ENCODE data around the gene MTG1. TPM values are rescaled to one million over a fixed set of nuclear protein-coding genes. Genes with fewer than 3 reads are reported as not detected.

Gene MTG1
- total and polyA plus RNA-seq, 3 donors from 2014 or later, result 72.9 to 84.8 (median 76.1) TPM

DNA sequence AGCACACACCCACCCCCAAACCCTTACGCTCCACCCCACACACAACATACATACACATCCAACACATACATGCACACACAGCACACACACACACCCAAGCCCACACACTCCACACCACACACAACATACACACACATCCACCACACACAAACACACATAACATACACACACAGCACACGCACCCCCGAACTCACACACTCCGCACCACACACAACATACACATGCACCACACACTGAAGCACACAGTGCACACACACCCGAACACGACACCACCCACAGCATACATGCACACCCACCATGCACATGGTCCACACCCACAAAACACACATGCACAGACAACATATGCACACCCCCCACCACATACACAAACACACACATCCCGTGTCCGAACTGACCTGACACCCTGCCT is 44.8 kb upstream of the MTG1 start:
- no peak for TF ChIP-seq POLR2A (IDR thresholded peaks at IDR 0.05)
- TF ChIP-seq CTCF (IDR thresholded peaks at IDR 0.05), result no peak
- no peak for DNase-seq
- Histone ChIP-seq H3K27me3 (no peaks in the 10 kb centered on the region), H3K4me3 (no peak overlapping the region), H3K4me1 (no peaks in the 10 kb centered on the region), H3K27ac (no peak overlapping the region), H3K36me3 (ENCODE audit: low read depth, missing control alignments) (no peaks in the 10 kb centered on the region), H3K9me3 (no peaks in the 10 kb centered on the region)
- 86 to 93% methylated on average over 8 of the region's 8 CpGs for WGBS, 2 donors
- intact Hi-C loops (cut with DNase I; ENCODE audit: low total_unique reads), result no loop called here

- no peaks in the 10 kb centered on the region for H3K9me3 ChIP-seq
- no peak overlapping the region for H3K27ac ChIP-seq
- intact Hi-C loops (cut with DNase I; ENCODE audit: low total_unique reads), result no loop called here
- H3K4me1 ChIP-seq, result no peaks in the 10 kb centered on the region
- H3K4me3 ChIP-seq, result no peak overlapping the region
- 86 to 92% methylated on average over 6 to 9 of the region's 9 CpGs for WGBS, 2 donors
- H3K27me3 ChIP-seq, result no peaks in the 10 kb centered on the region
- DNase-seq, result no peak
- TF ChIP-seq CTCF (IDR thresholded peaks at IDR 0.05), result no peak
- no peak for TF ChIP-seq POLR2A (IDR thresholded peaks at IDR 0.05)
- H3K36me3 ChIP-seq (ENCODE audit: low read depth, missing control alignments), result no peaks in the 10 kb centered on the region
Observed at GRCh38 chr10:133349577-133350011, 44.4 kb upstream of the MTG1 start.

- Histone ChIP-seq H3K36me3 (ENCODE audit: low read depth, missing control alignments) (no peaks in the 10 kb centered on the region), H3K27me3 (no peaks in the 10 kb centered on the region), H3K4me1 (no peaks in the 10 kb centered on the region), H3K27ac (no peak overlapping the region), H3K4me3 (no peak overlapping the region), H3K9me3 (no peaks in the 10 kb centered on the region)
- WGBS, 2 donors, result 70 to 72% methylated on average over 2 to 12 of the region's 12 CpGs
- DNase-seq, result no peak
- intact Hi-C loops (cut with DNase I; ENCODE audit: low total_unique reads), result no loop called here
- TF ChIP-seq POLR2A (IDR thresholded peaks at IDR 0.05) (no peak), CTCF (IDR thresholded peaks at IDR 0.05) (no peak)
Observed at GRCh38 chr10:133350283-133350949, 43.5 kb upstream of the MTG1 start.

GRCh38 chr10:133350950-133351329 is 43.0 kb upstream of the MTG1 start:
- Histone ChIP-seq H3K4me3 (no peak overlapping the region), H3K9me3 (no peaks in the 10 kb centered on the region), H3K27me3 (no peaks in the 10 kb centered on the region), H3K27ac (no peak overlapping the region), H3K36me3 (ENCODE audit: low read depth, missing control alignments) (no peaks in the 10 kb centered on the region), H3K4me1 (no peaks in the 10 kb centered on the region)
- TF ChIP-seq CTCF (IDR thresholded peaks at IDR 0.05), result no peak
- no peak for TF ChIP-seq POLR2A (IDR thresholded peaks at IDR 0.05)
- no peak for DNase-seq
- 39 to 59% methylated on average over 10 to 12 of the region's 13 CpGs for WGBS, 2 donors
- intact Hi-C loops (cut with DNase I; ENCODE audit: low total_unique reads), result no loop called here
